ENCODE data around the gene KCND2. TPM values are rescaled to one million over a fixed set of nuclear protein-coding genes. Genes with fewer than 3 reads are reported as not detected.
"Not testable (repeated sequence)": the region's sequence is repeated elsewhere in the genome, so short reads cannot be mapped to it uniquely, and the experiment has no call there.

The KCND2 gene
- total RNA-seq, 2 experiments from 2014 or later, result not detected

DNA sequence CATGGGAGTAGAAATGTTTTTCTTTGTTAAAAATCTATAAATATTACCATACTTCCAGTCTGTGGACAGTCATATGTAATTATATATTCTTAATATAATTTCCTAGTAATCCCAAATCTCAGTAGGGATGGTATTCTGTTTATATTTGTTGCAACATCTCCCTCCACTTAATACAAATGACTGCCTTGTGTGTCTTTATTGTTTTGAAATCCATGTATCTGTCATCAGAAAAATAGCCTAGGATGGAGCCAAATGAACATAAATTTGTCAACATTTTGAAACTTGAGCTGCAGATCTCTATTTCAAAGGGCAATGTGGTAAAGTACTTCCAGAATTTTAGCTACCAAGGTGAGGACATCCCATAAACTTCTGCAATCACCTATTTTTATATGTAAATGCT lies 294.2 kb downstream of the KCND2 start:
- Mint-ChIP-seq H3K27ac (no peak overlapping the region), H3K4me3 (no peak overlapping the region), H3K9me3 (ENCODE audit: low read depth) (no peaks in the 10 kb centered on the region), H3K36me3 (ENCODE audit: low read depth) (no peaks in the 10 kb centered on the region), H3K4me1 (no peaks in the 10 kb centered on the region), H3K27me3 (no peaks in the 10 kb centered on the region)
- ATAC-seq, result no peak
- ChIA-PET CTCF (no interaction called here), POLR2A (no interaction called here)
- intact Hi-C loops (cut with DNase I, micrococcal nuclease), result no loop called here
- DNase-seq, result no peak

DNA sequence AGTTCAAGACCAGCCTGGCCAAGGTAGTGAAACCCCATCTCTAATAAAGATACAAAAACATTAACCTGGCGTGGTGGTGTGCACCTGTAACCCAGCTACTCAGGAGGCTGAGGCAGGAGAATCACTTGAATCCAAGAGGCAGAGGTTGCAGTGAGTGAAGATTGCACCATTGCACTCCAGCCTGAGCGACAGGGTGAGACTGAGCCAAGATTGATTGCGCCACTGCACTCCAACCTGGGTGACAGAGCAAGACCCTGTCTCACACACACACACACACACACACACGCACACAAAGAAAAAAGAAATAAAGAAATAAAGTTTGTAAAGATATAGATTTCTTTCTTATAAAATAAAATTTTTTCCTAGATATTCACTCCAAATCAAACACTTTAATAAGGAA lies 305.7 kb downstream of the KCND2 start:
- H3K9me3 Mint-ChIP-seq (ENCODE audit: low read depth); H3K27me3 Mint-ChIP-seq; intact Hi-C loops (cut with DNase I, micrococcal nuclease); H3K27ac Mint-ChIP-seq; DNase-seq; POLR2A ChIA-PET; CTCF ChIA-PET; ATAC-seq; H3K36me3 Mint-ChIP-seq (ENCODE audit: low read depth); H3K4me3 Mint-ChIP-seq; H3K4me1 Mint-ChIP-seq: not testable (repeated sequence)

DNA sequence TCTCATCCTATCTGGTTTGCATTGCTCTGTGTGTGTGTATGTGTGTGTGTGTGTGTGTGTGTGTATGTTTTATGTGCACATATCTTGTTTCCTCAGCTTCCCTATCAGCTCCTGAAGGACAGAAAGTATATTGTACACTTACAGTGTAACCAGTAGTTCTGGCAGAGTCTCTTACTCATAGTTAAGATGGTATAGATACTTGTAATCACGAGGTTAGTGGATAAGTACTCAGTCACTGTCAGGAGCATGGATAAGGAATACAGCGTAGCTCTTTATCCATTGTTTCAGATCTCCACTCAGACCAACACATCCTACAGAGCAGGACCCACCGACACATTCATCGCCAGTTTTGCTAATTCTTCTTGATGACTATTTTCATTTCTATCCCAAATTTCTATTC lies 309.9 kb downstream of the KCND2 start:
- CTCF ChIA-PET, result interaction anchor here (0.6 kb wide), 1 partner anchor 13 kb away, joined by 3 read pairs; no protein-coding TSS in a partner anchor
- H3K27ac Mint-ChIP-seq, result no peak overlapping the region
- H3K4me3 Mint-ChIP-seq, result no peak overlapping the region
- no peaks in the 10 kb centered on the region for H3K9me3 Mint-ChIP-seq (ENCODE audit: low read depth)
- DNase-seq, result no peak
- intact Hi-C loops (cut with DNase I, micrococcal nuclease), result no loop called here
- POLR2A ChIA-PET, result no interaction called here
- H3K36me3 Mint-ChIP-seq (ENCODE audit: low read depth), result no peaks in the 10 kb centered on the region
- no peak for ATAC-seq
- no peaks in the 10 kb centered on the region for H3K27me3 Mint-ChIP-seq
- no peaks in the 10 kb centered on the region for H3K4me1 Mint-ChIP-seq

DNA sequence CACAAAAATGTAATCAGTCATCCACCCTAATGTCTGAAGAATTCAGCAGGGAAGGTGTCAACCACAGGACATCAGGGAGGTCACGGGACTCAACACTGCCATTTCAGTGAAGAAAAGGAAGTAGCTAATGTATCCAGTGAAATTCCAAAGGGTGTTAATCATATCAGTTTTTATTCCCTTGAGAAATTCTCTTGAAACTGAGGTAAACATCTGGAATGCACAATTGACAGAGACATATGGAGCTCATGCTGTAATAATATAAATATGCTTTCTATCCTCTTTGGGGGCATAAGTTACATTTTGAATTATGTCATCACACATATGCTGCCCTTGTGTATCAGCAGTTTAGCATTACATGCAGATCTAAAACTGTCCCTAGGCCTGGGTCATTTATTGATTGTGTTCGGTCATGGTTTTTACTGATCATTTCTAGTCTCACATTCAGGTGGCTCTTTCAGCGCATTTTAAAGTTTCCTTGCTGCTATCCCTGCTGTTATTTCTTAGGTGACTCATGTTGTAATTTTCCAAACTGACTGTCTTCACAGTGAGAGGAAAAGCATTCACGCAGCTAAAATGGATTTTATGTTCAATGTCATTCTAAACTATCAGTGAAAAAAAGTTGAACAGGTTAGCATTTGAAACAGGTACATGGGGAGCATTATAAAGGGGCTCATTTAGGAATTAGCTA lies 311.1 kb downstream of the KCND2 start:
- H3K9me3 Mint-ChIP-seq (ENCODE audit: low read depth), result no peaks in the 10 kb centered on the region
- H3K4me3 Mint-ChIP-seq, result no peak overlapping the region
- H3K27ac Mint-ChIP-seq, result no peak overlapping the region
- no peaks in the 10 kb centered on the region for H3K36me3 Mint-ChIP-seq (ENCODE audit: low read depth)
- intact Hi-C loops (cut with DNase I, micrococcal nuclease), result no loop called here
- DNase-seq, result no peak
- ChIA-PET POLR2A (no interaction called here), CTCF (no interaction called here)
- no peak for ATAC-seq
- no peaks in the 10 kb centered on the region for H3K27me3 Mint-ChIP-seq
- H3K4me1 Mint-ChIP-seq, result no peaks in the 10 kb centered on the region

DNA sequence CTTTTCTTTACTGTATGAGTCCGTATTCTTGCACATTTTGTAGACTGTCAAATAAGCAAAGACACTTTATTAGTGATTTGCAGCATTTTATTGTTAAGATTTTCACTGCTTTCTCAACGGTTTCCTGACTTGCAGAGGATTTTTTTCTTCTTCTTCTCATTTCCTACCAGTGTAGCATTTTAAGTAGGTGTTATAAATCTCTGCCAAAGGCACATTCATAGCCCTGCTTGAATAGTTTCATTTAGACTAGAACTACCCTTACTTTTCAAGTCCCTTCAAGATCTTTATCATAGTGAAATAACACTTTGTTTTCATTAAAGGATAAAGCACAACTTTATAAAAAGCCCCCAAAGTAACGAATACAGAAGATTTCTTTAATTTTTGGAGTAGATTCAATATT lies 313.6 kb downstream of the KCND2 start:
- intact Hi-C loops (cut with DNase I, micrococcal nuclease), result no loop called here
- CTCF ChIA-PET, result no interaction called here
- Mint-ChIP-seq H3K27ac (no peak overlapping the region), H3K4me3 (no peak overlapping the region), H3K9me3 (ENCODE audit: low read depth) (no peaks in the 10 kb centered on the region), H3K4me1 (no peaks in the 10 kb centered on the region), H3K27me3 (no peaks in the 10 kb centered on the region), H3K36me3 (ENCODE audit: low read depth) (no peaks in the 10 kb centered on the region)
- DNase-seq (no peak), ATAC-seq (no peak)
- POLR2A ChIA-PET, result no interaction called here

DNA sequence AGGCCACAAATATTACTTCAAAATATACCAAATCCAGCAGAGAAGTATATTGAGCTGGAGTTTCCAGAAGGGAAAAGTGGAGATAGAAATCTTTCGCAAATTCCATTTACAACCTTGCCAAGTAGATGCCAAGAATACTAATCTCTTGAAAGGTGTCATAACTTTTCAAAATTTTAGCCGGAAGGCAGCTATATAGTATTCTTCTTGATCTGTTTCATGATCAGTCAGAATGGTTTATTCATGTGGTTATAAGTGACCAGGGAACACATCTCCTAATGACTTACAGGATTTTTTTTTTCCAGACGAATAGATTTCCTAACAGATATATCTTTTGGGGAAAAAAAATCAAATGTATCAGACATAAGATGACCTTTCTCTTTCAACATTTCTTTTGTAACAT lies 314.3 kb downstream of the KCND2 start:
- intact Hi-C loops (cut with DNase I, micrococcal nuclease), result no loop called here
- no peaks in the 10 kb centered on the region for H3K4me1 Mint-ChIP-seq
- CTCF ChIA-PET, result no interaction called here
- no peaks in the 10 kb centered on the region for H3K36me3 Mint-ChIP-seq (ENCODE audit: low read depth)
- POLR2A ChIA-PET, result no interaction called here
- no peaks in the 10 kb centered on the region for H3K9me3 Mint-ChIP-seq (ENCODE audit: low read depth)
- no peak for ATAC-seq
- H3K4me3 Mint-ChIP-seq, result no peak overlapping the region
- H3K27me3 Mint-ChIP-seq, result no peaks in the 10 kb centered on the region
- H3K27ac Mint-ChIP-seq, result no peak overlapping the region
- DNase-seq, result no peak

DNA sequence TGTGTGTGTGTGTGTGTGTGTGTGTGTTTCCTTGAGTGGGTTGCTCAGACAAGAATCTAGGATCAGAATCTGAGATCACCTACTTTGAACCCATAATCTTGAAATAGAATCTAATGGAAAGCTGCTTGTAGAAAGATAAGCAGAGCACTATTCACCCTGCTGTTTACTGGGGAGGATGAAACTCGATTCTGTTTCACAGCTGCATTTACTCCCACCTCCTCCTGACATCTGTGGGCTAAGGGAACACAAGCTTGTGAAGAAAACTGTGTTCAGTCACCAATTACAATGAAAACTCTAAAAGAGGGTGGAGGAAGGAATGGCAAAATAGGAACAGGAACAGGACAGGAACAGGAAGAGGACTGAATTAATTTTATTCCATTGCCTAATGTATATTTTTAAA lies 315.4 kb downstream of the KCND2 start:
- no peak for DNase-seq
- intact Hi-C loops (cut with DNase I, micrococcal nuclease), result no loop called here
- POLR2A ChIA-PET, result no interaction called here
- Mint-ChIP-seq H3K27me3 (no peaks in the 10 kb centered on the region), H3K4me3 (no peak overlapping the region), H3K9me3 (ENCODE audit: low read depth) (no peaks in the 10 kb centered on the region), H3K36me3 (ENCODE audit: low read depth) (no peaks in the 10 kb centered on the region), H3K4me1 (no peaks in the 10 kb centered on the region), H3K27ac (no peak overlapping the region)
- no peak for ATAC-seq
- CTCF ChIA-PET, result no interaction called here

DNA sequence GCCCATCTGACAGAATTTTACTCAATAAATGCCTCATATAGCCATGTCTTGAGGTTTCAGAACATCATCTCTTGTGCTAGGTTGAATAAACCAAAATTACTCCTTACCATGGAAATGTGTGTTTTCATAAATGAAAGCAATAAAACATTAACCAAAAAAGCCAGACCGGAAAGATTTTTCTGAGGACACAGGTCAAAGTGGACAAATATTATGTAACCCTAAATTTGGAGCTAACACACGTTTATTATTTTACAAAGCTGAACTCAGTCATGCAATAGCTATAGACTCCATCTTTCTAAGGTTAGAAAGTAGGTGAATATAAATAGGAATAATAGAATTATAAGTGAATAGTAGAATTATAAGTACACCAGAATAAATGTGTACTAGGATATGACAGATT lies 315.9 kb downstream of the KCND2 start:
- DNase-seq (no peak), ATAC-seq (no peak)
- Mint-ChIP-seq H3K4me1 (no peaks in the 10 kb centered on the region), H3K27me3 (no peaks in the 10 kb centered on the region), H3K27ac (no peak overlapping the region), H3K4me3 (no peak overlapping the region), H3K9me3 (ENCODE audit: low read depth) (no peaks in the 10 kb centered on the region), H3K36me3 (ENCODE audit: low read depth) (no peaks in the 10 kb centered on the region)
- intact Hi-C loops (cut with DNase I, micrococcal nuclease), result no loop called here
- CTCF ChIA-PET, result interaction anchor here (0.7 to 1.0 kb wide), 2 partner anchors 18 to 72 kb away, joined by 3 read pairs; no protein-coding TSS in a partner anchor
- POLR2A ChIA-PET, result no interaction called here

DNA sequence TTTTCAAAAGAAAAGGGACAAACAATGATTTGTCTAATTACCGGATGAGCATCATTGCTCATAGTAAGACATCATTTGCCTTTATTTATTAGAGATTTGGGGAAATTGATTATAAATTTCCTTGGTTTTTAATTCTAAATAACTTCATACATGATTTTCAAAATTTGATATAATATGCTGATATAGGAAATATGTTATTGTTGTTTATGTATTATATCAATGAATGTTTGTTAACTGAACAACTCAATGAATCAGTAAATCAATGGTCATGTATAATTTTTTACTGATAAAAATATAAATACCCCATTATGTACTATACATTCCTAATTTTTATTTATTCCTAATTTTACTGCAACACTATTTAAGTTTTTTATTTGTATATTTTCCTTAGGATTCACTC lies 327.6 kb downstream of the KCND2 start:
- intact Hi-C loops (cut with DNase I, micrococcal nuclease), result no loop called here
- H3K9me3 Mint-ChIP-seq (ENCODE audit: low read depth), result peaks cover 3% of the 10 kb centered on the region
- no peak overlapping the region for H3K4me3 Mint-ChIP-seq
- H3K27me3 Mint-ChIP-seq, result no peaks in the 10 kb centered on the region
- ATAC-seq (no peak), DNase-seq (no peak)
- H3K27ac Mint-ChIP-seq, result no peak overlapping the region
- no peaks in the 10 kb centered on the region for H3K36me3 Mint-ChIP-seq (ENCODE audit: low read depth)
- POLR2A ChIA-PET, result no interaction called here
- no peaks in the 10 kb centered on the region for H3K4me1 Mint-ChIP-seq
- CTCF ChIA-PET, result no interaction called here

DNA sequence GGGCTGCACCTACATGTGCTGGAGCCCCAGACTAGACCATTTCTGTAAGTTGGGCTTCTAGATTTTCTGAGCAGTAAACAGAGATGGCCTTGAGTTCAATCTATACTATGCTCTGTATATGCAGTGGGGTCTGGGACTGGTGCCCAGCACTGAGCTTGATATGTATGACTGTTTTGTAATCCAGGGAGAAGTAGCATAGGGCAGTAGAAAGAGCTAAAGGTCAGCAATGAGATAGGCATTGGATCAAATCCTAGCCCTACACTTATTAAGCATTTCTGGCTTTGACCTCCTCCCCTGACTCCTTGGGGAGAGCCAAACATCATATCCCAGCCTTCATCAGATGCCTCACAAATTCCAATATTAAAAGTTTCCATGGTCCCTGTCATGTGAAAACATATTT lies 330.4 kb downstream of the KCND2 start:
- Mint-ChIP-seq H3K9me3 (ENCODE audit: low read depth) (peaks cover 5% of the 10 kb centered on the region), H3K4me1 (no peaks in the 10 kb centered on the region), H3K4me3 (no peak overlapping the region), H3K36me3 (ENCODE audit: low read depth) (no peaks in the 10 kb centered on the region), H3K27ac (no peak overlapping the region), H3K27me3 (no peaks in the 10 kb centered on the region)
- CTCF ChIA-PET, result no interaction called here
- DNase-seq, result no peak
- POLR2A ChIA-PET, result no interaction called here
- intact Hi-C loops (cut with DNase I, micrococcal nuclease), result no loop called here
- no peak for ATAC-seq

DNA sequence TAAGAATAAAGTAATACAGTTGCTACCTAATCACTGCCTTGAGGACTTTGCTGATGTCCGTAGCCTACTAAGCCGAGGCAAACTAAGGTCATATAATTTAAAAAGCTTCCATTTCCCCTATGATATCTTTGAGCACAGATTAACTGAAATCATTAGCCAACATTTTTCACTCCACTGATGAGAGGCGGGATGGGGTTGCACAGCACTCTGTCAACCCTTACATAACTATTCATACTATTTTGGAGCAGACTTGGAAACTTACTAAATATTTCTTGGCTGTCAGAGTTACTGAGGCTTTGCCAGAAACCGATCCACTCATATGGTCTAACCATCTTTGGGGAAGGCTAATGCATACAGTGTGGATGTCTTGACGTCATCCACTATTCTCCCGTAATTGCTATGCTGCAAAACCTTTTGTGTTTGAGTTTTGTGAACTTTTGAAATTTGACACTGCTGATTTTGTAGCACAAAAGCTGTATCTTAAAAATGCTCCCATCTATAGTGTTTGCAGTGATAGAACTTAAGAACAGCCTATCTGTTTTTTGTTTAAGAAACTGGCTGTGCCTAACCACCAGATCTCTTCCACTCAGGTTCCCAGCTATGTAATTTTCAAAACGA lies 336.3 kb downstream of the KCND2 start:
- no peaks in the 10 kb centered on the region for H3K27me3 Mint-ChIP-seq
- H3K27ac Mint-ChIP-seq, result no peak overlapping the region
- no peaks in the 10 kb centered on the region for H3K4me1 Mint-ChIP-seq
- intact Hi-C loops (cut with DNase I, micrococcal nuclease), result no loop called here
- DNase-seq, result no peak
- no peak for ATAC-seq
- H3K9me3 Mint-ChIP-seq (ENCODE audit: low read depth), result peaks cover 5% of the 10 kb centered on the region
- no peak overlapping the region for H3K4me3 Mint-ChIP-seq
- no peaks in the 10 kb centered on the region for H3K36me3 Mint-ChIP-seq (ENCODE audit: low read depth)
- CTCF ChIA-PET, result no interaction called here
- POLR2A ChIA-PET, result no interaction called here

DNA sequence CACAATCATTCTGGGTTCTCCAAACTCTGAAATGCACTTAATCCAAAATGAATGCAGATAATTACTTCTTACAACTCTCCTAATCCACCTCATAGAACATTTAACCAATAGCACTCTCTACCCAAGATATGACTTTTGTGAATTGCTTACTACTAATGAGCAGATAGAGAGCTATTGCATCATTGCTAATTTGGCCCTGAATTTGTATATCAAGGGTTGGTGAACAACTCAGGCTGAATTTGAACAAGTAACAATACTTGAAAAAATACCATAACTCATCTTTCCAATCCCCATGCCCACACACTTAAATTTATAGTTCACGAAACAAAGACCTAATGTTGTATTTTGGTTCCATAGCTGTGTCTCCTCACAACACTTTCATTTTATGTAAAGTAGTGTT lies 339.0 kb downstream of the KCND2 start:
- Mint-ChIP-seq H3K27me3 (no peaks in the 10 kb centered on the region), H3K4me3 (no peak overlapping the region), H3K4me1 (no peaks in the 10 kb centered on the region), H3K9me3 (ENCODE audit: low read depth) (peaks cover 2% of the 10 kb centered on the region), H3K27ac (no peak overlapping the region), H3K36me3 (ENCODE audit: low read depth) (no peaks in the 10 kb centered on the region)
- intact Hi-C loops (cut with DNase I, micrococcal nuclease), result no loop called here
- ATAC-seq, result no peak
- no peak for DNase-seq
- CTCF ChIA-PET, result no interaction called here
- POLR2A ChIA-PET, result no interaction called here

DNA sequence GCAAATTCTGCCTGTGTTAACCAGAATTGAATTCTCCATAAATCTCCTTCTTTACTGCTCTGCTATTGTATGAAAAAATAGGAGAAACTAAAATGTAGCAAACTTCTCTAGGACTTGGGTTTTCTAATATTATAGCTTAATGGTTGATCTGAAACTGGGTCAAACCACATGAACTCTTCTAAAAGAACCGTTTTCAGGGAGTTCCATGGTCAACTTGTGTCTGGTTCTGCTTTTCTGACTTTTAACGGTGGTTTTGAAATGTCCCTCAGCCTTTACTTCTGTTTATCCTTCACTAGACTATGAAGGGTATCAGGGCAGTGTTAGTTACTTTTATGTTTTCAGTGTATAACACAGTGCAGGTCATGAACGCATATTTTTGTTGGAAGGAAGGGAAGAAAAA lies 342.7 kb downstream of the KCND2 start:
- ATAC-seq (no peak), DNase-seq (no peak)
- POLR2A ChIA-PET, result no interaction called here
- H3K36me3 Mint-ChIP-seq (ENCODE audit: low read depth), result no peaks in the 10 kb centered on the region
- no peaks in the 10 kb centered on the region for H3K4me1 Mint-ChIP-seq
- intact Hi-C loops (cut with DNase I, micrococcal nuclease), result no loop called here
- CTCF ChIA-PET, result no interaction called here
- H3K4me3 Mint-ChIP-seq, result no peak overlapping the region
- no peaks in the 10 kb centered on the region for H3K27me3 Mint-ChIP-seq
- no peaks in the 10 kb centered on the region for H3K9me3 Mint-ChIP-seq (ENCODE audit: low read depth)
- no peak overlapping the region for H3K27ac Mint-ChIP-seq

Measured in activated CD4-positive, alpha-beta T cell treated with anti-CD3 and anti-CD28 coated beads for 36 hours (primary cell).